ENCODE results near the gene EYS.

EYS gene

GRCh38 chr6:64122712-64123375, 1584.2 kb downstream of the EYS start:
- DNase-seq (ENCODE audit: low read depth): no peak

GRCh38 chr6:64121011-64121565, 1585.9 kb downstream of the EYS start:
- DNase-seq (ENCODE audit: low read depth): no peak

- DNase-seq (ENCODE audit: low read depth): no peak
Measured at GRCh38 chr6:64113704-64114103, 1593.3 kb downstream of the EYS start.

- DNase-seq (ENCODE audit: low read depth): no peak
Measured at GRCh38 chr6:64104051-64104450, 1603.0 kb downstream of the EYS start.

- DNase-seq (ENCODE audit: low read depth): no peak
Measured at GRCh38 chr6:64103480-64103879, 1603.5 kb downstream of the EYS start.

- DNase-seq (ENCODE audit: low read depth): no peak
Measured at GRCh38 chr6:64100702-64101303, 1606.2 kb downstream of the EYS start.

- DNase-seq (ENCODE audit: low read depth): no peak
Measured at GRCh38 chr6:64090352-64090751, 1616.7 kb downstream of the EYS start.

- DNase-seq (ENCODE audit: low read depth): no peak
Measured at GRCh38 chr6:64085126-64085525, 1621.9 kb downstream of the EYS start.

GRCh38 chr6:64084185-64084663, 1622.8 kb downstream of the EYS start:
- no peak for DNase-seq (ENCODE audit: low read depth)

GRCh38 chr6:64083261-64083660, 1623.8 kb downstream of the EYS start:
- no peak for DNase-seq (ENCODE audit: low read depth)

- DNase-seq (ENCODE audit: low read depth): no peak
Measured at GRCh38 chr6:64081453-64081852, 1625.6 kb downstream of the EYS start.

- DNase-seq (ENCODE audit: low read depth): no peak
Measured at GRCh38 chr6:64074981-64075380, 1632.0 kb downstream of the EYS start.

- no peak for DNase-seq (ENCODE audit: low read depth)
Measured at GRCh38 chr6:64072686-64073085, 1634.3 kb downstream of the EYS start.

GRCh38 chr6:64064919-64065318, 1642.1 kb downstream of the EYS start:
- DNase-seq (ENCODE audit: low read depth): no peak

- DNase-seq (ENCODE audit: low read depth): no peak
Measured at GRCh38 chr6:64062960-64063683, 1643.9 kb downstream of the EYS start.

- no peak for DNase-seq (ENCODE audit: low read depth)
Measured at GRCh38 chr6:64054861-64055260, 1652.2 kb downstream of the EYS start.

GRCh38 chr6:64050590-64050989, 1656.4 kb downstream of the EYS start:
- no peak for DNase-seq (ENCODE audit: low read depth)

GRCh38 chr6:64049736-64050135, 1657.3 kb downstream of the EYS start:
- DNase-seq (ENCODE audit: low read depth): no peak

- DNase-seq (ENCODE audit: low read depth): no peak
Measured at GRCh38 chr6:64046746-64047208, 1660.2 kb downstream of the EYS start.

- no peak for DNase-seq (ENCODE audit: low read depth)
Measured at GRCh38 chr6:64041373-64041772, 1665.7 kb downstream of the EYS start.

- DNase-seq (ENCODE audit: low read depth): no peak
Measured at GRCh38 chr6:64040113-64040512, 1666.9 kb downstream of the EYS start.

GRCh38 chr6:64037427-64037826, 1669.6 kb downstream of the EYS start:
- no peak for DNase-seq (ENCODE audit: low read depth)
